Ascending aorta (tissue), 2 donors: ENCODE data around the gene IGF2R. TPM values are rescaled to one million over a fixed set of nuclear protein-coding genes. Genes with fewer than 3 reads are reported as not detected.

Source experiments
- DNase-seq, 2 donors: peaks; one replicate each; pipeline ENCODE4 v3.0.0-alpha.2; 2019; ENCODE audit warnings: low spot score in 2 of 2
- H3K27ac ChIP-seq, 2 donors: fragments of 200-600 bp; sonication (generic); one replicate each; pipeline ENCODE4 v1.5.1; 2016 to 2017; ENCODE audit warnings: mild to moderate bottlenecking in 1 of 2
- H3K27me3 ChIP-seq: fragments of 200-600 bp; sonication (generic); one replicate; pipeline ENCODE4 v1.5.1; 2017
- H3K36me3 ChIP-seq, 2 donors: fragments of 200-600 bp; sonication (generic); one replicate each; pipeline ENCODE4 v1.5.1; 2016
- H3K4me1 ChIP-seq, 2 donors: fragments of 200-600 bp; sonication (generic); one replicate each; pipeline ENCODE4 v1.5.1; 2016 to 2017; ENCODE audit warnings: mild to moderate bottlenecking in 1 of 2
- H3K4me3 ChIP-seq, 2 donors: fragments of 200-600 bp; sonication (generic); one replicate each; pipeline ENCODE4 v1.5.1; 2016 to 2017; ENCODE audit warnings: mild to moderate bottlenecking in 1 of 2
- H3K9me3 ChIP-seq, 2 donors: fragments of 200-600 bp; sonication (generic); one replicate each; pipeline ENCODE4 v1.5.1; 2016
- CTCF ChIP-seq, 3 experiments: fragments of 200-600 bp in 2 of 3; fragments of 450-650 bp in 1 of 3; sonication (generic) in 2 of 3; IDR thresholded peaks; one replicate each; pipeline ENCODE4 v1.5.1; 2016 to 2019; ENCODE audit warnings: antibody characterized with exemption in 3 of 3, mild to moderate bottlenecking in 1 of 3, moderate library complexity in 1 of 3
- intact Hi-C: fragments of 100-400 bp; cut with DNase I; formaldehyde crosslinking; loops from one replicate; pipeline ENCODE4 v1.15.1; 2023
- total RNA-seq: library from RNA; depleted of rRNA; stranded (reverse); fragments of >200 nt; gene quantifications from one replicate; pipeline ENCODE4 v1.1.0, GENCODE V29; 2016

Gene IGF2R
- total RNA-seq, 1 donor from 2014 or later: 104 TPM

DNA sequence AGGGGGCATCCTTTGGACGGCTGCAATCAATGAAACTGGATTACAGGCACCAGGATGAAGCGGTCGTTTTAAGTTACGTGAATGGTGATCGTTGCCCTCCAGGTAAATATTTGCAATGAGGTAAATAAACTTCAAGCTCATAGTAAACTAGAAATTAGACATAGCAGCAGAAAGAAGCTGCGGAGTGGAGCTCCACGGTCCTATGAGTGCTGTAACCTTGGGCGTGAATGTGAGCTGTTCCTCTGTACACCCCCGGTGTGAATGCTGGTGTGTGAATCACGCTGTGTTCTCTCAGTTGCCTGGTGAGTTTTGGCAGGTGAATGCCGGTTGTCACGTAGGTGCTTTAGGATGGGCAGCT lies 110.8 kb downstream of the IGF2R start:
- H3K4me3 ChIP-seq: no peak overlapping the region
- intact Hi-C loops: no loop called here
- H3K27me3 ChIP-seq: no peaks in the 10 kb centered on the region
- no peak for TF ChIP-seq CTCF (IDR thresholded peaks at IDR 0.05)
- H3K4me1 ChIP-seq: no peaks in the 10 kb centered on the region
- DNase-seq: no peak
- H3K9me3 ChIP-seq: no peaks in the 10 kb centered on the region
- H3K36me3 ChIP-seq: peaks cover 77 to 81% of the 10 kb centered on the region in 2 donors
- H3K27ac ChIP-seq: no peak overlapping the region

- Histone ChIP-seq H3K4me3 (no peak overlapping the region), H3K4me1 (no peaks in the 10 kb centered on the region), H3K36me3 (peaks cover 73 to 81% of the 10 kb centered on the region in 2 donors), H3K27me3 (no peaks in the 10 kb centered on the region), H3K27ac (no peak overlapping the region), H3K9me3 (no peaks in the 10 kb centered on the region)
- intact Hi-C loops: no loop called here
- TF ChIP-seq CTCF (IDR thresholded peaks at IDR 0.05): no peak
- no peak for DNase-seq
Observed at GRCh38 chr6:160080097-160080496, 111.2 kb downstream of the IGF2R start.

- Histone ChIP-seq H3K4me1 (no peaks in the 10 kb centered on the region), H3K27me3 (no peaks in the 10 kb centered on the region), H3K9me3 (no peaks in the 10 kb centered on the region), H3K27ac (no peak overlapping the region), H3K4me3 (no peak overlapping the region), H3K36me3 (peaks cover 73 to 83% of the 10 kb centered on the region in 2 donors)
- intact Hi-C loops: no loop called here
- no peak for DNase-seq
- TF ChIP-seq CTCF (IDR thresholded peaks at IDR 0.05): no peak
Observed at GRCh38 chr6:160081398-160081797, 112.5 kb downstream of the IGF2R start.

- Histone ChIP-seq H3K27me3 (no peaks in the 10 kb centered on the region), H3K9me3 (no peaks in the 10 kb centered on the region), H3K4me1 (no peaks in the 10 kb centered on the region), H3K4me3 (no peak overlapping the region), H3K36me3 (peaks cover 73 to 87% of the 10 kb centered on the region in 2 donors), H3K27ac (no peak overlapping the region)
- TF ChIP-seq CTCF (IDR thresholded peaks at IDR 0.05): no peak
- intact Hi-C loops: no loop called here
- DNase-seq: no peak
Observed at GRCh38 chr6:160082627-160083026, 113.7 kb downstream of the IGF2R start.

DNA sequence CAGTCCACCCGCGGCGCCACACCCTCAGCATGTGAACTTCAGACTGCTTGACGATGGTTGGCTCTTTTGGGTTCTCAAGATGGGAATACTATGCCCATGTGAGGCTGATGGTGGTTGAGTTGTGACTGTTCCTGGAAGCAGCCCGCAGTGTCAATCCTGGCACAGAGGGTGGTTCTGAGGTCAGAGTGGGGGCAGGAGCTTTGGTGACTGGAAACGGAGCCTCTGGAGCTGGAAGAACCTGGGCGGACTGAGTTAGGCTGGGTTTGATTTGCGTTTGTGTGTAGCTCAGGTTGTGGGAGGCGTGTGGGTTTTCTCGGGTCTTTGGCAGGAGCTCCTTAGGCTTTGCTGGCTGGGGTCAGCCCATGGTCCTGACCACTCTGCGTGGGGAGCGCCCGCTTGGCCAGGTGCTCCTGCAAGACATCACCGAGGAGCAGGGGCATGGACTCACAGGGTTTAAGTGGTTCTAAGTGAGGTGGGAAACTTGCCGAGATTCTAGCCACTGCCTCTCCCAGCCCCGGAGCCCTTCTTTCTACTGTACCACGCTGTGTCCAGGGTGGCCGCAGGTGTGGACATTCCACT lies 115.4 kb downstream of the IGF2R start:
- no peak for TF ChIP-seq CTCF (IDR thresholded peaks at IDR 0.05)
- Histone ChIP-seq H3K36me3 (peaks cover 57 to 85% of the 10 kb centered on the region in 2 donors), H3K4me1 (peaks cover 4 to 5% of the 10 kb centered on the region in 2 donors), H3K9me3 (no peaks in the 10 kb centered on the region), H3K27me3 (no peaks in the 10 kb centered on the region), H3K27ac (no peak overlapping the region), H3K4me3 (no peak overlapping the region)
- intact Hi-C loops: no loop called here
- no peak for DNase-seq

DNA sequence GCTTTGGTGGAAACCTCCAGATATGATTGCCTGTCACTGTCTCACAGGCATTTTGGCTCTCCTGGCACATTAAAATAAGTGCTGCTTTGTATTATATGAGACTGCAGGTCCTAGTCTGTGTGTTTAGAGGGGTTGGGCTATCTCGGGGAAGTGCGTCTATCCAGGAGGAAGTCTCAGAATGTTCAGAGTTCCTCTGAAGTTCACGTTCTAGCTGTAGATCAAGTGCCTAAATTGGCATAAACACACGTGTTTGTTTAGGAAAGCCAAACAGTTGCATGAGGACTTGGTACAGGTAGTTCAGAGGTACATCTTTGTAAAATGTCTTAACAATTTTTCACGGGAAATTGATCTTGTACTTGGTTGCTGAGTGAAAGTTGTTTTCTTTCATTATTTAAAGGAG lies 116.3 kb downstream of the IGF2R start:
- Histone ChIP-seq H3K9me3 (no peaks in the 10 kb centered on the region), H3K36me3 (peaks cover 50 to 85% of the 10 kb centered on the region in 2 donors), H3K27ac (peak overlapping the region in 1 of 2 donors; percentile 4), H3K27me3 (no peaks in the 10 kb centered on the region), H3K4me1 (peaks cover 4 to 5% of the 10 kb centered on the region in 2 donors), H3K4me3 (no peak overlapping the region)
- no peak for TF ChIP-seq CTCF (IDR thresholded peaks at IDR 0.05)
- DNase-seq: no peak
- intact Hi-C loops: loop anchor here (5.0 kb wide), 4 partner anchors 47 to 437 kb away; no protein-coding TSS in a partner anchor
